Hepatocyte (in vitro differentiated cells): ENCODE data around the gene CPA5. TPM values are rescaled to one million over a fixed set of nuclear protein-coding genes. Genes with fewer than 3 reads are reported as not detected.

Source experiments
- DNase-seq: peaks from one replicate; pipeline ENCODE4 v3.0.0-alpha.2; 2016; ENCODE audit warnings: low spot score
- H2AFZ ChIP-seq: fragments of 200-600 bp; sonication (generic); 2 replicates; pipeline ENCODE4 v1.6.0; 2016; ENCODE audit warnings: antibody characterized with exemption, mild to moderate bottlenecking
- H3K27ac ChIP-seq: fragments of 200-600 bp; sonication (generic); 2 replicates; pipeline ENCODE4 v1.5.1; 2016; ENCODE audit warnings: mild to moderate bottlenecking
- H3K27me3 ChIP-seq: fragments of 200-600 bp; sonication (generic); 2 replicates; pipeline ENCODE4 v1.6.1; 2016
- H3K36me3 ChIP-seq: fragments of 200-600 bp; sonication (generic); replicated peaks from 2 replicates; pipeline ENCODE4 v1.5.1; 2016; ENCODE audit warnings: low read depth; ENCODE audit not compliant: insufficient read depth
- H3K4me1 ChIP-seq: fragments of 200-600 bp; sonication (generic); 2 replicates; pipeline ENCODE4 v1.5.1; 2016; ENCODE audit warnings: mild to moderate bottlenecking, moderate library complexity; ENCODE audit not compliant: insufficient read depth
- H3K4me2 ChIP-seq: fragments of 200-600 bp; sonication (generic); 2 replicates; pipeline ENCODE4 v1.6.0; 2016
- H3K4me3 ChIP-seq: fragments of 200-600 bp; sonication (generic); 2 replicates; pipeline ENCODE4 v1.5.1; 2016; ENCODE audit warnings: mild to moderate bottlenecking
- H3K79me2 ChIP-seq: fragments of 200-600 bp; sonication (generic); 2 replicates; pipeline ENCODE4 v1.6.0; 2017; ENCODE audit warnings: mild to moderate bottlenecking
- H3K9me2 ChIP-seq: fragments of 200-600 bp; sonication (generic); replicated peaks from 2 replicates; pipeline ENCODE4 v1.6.0; 2017; ENCODE audit warnings: mild to moderate bottlenecking; ENCODE audit not compliant: insufficient read depth
- H3K9me3 ChIP-seq: fragments of 200-600 bp; sonication (generic); 2 replicates; pipeline ENCODE4 v1.5.1; 2016; ENCODE audit warnings: low read depth, mild to moderate bottlenecking
- H4K20me1 ChIP-seq: fragments of 200-600 bp; sonication (generic); 2 replicates; pipeline ENCODE4 v1.6.0; 2016; ENCODE audit warnings: mild to moderate bottlenecking; ENCODE audit not compliant: insufficient read depth, poor library complexity, severe bottlenecking
- EZH2 ChIP-seq: fragments of 200-600 bp; sonication (generic); IDR thresholded peaks from 2 replicates; pipeline ENCODE4 v1.6.1; 2016; ENCODE audit warnings: antibody characterized with exemption, mild to moderate bottlenecking, borderline replicate concordance
- EZH2phosphoT487 ChIP-seq: fragments of 200-600 bp; sonication (generic); IDR thresholded peaks from one replicate; pipeline ENCODE4 v1.6.1; 2018; ENCODE audit warnings: antibody characterized with exemption, mild to moderate bottlenecking, low read depth, moderate library complexity; ENCODE audit not compliant: unreplicated experiment, severe bottlenecking
- WGBS: methylation state at CpG from one replicate; pipeline ENCODE4 v1.1.6; 2016; ENCODE audit warnings: low lambda C conversion rate; ENCODE audit errors: missing lambda C conversion rate; 5-methylcytosine and 5-hydroxymethylcytosine counted together
- polyA plus RNA-seq: library from polyadenylated mRNA; unstranded; fragments of >200 nt; fragmentation: Nextera tagmentation; extraction: Ambion mirVana; gene quantifications from 2 replicates; pipeline ENCODE4 v1.2.1, GENCODE V29; 2016
- total RNA-seq: library from RNA; depleted of rRNA; stranded (reverse); fragments of >200 nt; gene quantifications from 2 replicates; pipeline ENCODE4 v1.2.3, GENCODE V29; 2014
- TF ChIP-seq, protein P1 (sequence below): fragments of 200-600 bp; sonication (generic); IDR thresholded peaks from 2 replicates; pipeline ENCODE4 v1.5.1; 2016; ENCODE audit warnings: antibody characterized with exemption, mild to moderate bottlenecking; ENCODE audit not compliant: poor library complexity

Gene CPA5
- total and polyA plus RNA-seq, 2 experiments from 2014 or later = 0.30 TPM; not detected in 1

DNA sequence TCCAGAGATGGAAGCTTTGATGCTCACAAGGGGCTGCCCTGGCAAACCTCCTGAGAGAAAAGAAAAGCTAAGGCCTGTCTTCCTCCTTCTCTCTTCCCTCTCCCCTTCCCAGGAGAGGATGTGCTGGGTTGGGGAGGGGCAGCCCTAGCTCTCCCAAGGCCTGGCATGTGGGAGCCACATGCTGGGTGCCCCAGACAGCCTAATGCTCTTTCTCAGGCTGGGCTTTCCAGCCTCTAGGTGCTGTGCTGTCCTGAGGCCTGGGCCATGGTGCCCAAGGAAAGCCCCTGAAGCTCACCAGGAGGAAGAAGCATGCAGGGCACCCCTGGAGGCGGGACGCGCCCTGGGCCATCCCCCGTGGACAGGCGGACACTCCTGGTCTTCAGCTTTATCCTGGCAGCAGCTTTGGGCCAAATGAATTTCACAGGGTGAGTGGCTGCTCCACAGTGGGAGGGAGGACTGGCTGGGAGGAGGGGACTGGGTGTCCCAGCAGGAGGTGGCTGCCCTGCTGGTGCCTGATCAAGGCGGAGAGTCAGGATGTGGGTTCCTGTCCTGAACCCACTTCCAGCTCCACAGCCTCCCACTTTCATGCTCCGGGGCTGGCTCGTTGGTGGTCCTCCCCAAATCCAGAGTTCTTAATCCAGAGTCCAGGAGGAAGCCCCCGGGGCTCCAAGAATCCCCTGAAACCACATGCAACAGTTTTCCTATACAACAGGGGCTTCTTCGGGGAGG is 1.7 kb downstream of the CPA5 start:
- 99% methylated on average over 10 of the region's 10 CpGs for WGBS
- H3K4me3 ChIP-seq = no peak overlapping the region

DNA sequence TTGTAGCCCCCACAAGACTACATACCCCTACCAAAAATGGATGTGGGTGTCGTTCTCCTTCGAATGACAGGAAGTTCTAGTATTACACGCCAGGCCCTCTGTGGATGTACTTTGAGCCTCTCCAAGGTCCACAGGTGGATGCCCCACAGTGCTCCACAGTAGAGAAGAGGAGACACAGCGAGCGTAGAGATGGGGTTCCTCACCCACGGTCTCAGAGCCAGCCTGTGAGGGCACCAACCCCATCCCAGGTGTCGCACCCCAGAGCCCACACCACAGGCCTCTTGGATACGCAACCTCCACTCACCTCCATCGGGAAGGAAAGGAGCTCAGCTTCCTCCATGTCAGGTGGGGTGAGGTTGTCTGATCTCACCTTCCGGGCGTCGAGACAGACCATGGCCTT is 2.3 kb downstream of the CPA5 start:
- Histone ChIP-seq H4K20me1 (no peaks in the 10 kb centered on the region), H3K4me1 (peaks cover 19% of the 10 kb centered on the region)
- DNase-seq = no peak

More for the DNA sequence above, 1.7 kb downstream of the CPA5 start:
- no peaks in the 10 kb centered on the region for H4K20me1 ChIP-seq
- H2AFZ ChIP-seq = no peak overlapping the region
- H3K27ac ChIP-seq = no peak overlapping the region
- no peaks in the 10 kb centered on the region for H3K79me2 ChIP-seq
- TF ChIP-seq, protein P1, sequence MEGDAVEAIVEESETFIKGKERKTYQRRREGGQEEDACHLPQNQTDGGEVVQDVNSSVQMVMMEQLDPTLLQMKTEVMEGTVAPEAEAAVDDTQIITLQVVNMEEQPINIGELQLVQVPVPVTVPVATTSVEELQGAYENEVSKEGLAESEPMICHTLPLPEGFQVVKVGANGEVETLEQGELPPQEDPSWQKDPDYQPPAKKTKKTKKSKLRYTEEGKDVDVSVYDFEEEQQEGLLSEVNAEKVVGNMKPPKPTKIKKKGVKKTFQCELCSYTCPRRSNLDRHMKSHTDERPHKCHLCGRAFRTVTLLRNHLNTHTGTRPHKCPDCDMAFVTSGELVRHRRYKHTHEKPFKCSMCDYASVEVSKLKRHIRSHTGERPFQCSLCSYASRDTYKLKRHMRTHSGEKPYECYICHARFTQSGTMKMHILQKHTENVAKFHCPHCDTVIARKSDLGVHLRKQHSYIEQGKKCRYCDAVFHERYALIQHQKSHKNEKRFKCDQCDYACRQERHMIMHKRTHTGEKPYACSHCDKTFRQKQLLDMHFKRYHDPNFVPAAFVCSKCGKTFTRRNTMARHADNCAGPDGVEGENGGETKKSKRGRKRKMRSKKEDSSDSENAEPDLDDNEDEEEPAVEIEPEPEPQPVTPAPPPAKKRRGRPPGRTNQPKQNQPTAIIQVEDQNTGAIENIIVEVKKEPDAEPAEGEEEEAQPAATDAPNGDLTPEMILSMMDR = no peak
- TF ChIP-seq EZH2phosphoT487 (no peak), EZH2 (no peak)
- H3K36me3 ChIP-seq = no peaks in the 10 kb centered on the region
- H3K9me3 ChIP-seq = no peaks in the 10 kb centered on the region
- DNase-seq = no peak
- H3K9me2 ChIP-seq = no peaks in the 10 kb centered on the region
- no peak overlapping the region for H3K4me2 ChIP-seq
- H3K27me3 ChIP-seq = no peaks in the 10 kb centered on the region
- peaks cover 14% of the 10 kb centered on the region for H3K4me1 ChIP-seq

DNA sequence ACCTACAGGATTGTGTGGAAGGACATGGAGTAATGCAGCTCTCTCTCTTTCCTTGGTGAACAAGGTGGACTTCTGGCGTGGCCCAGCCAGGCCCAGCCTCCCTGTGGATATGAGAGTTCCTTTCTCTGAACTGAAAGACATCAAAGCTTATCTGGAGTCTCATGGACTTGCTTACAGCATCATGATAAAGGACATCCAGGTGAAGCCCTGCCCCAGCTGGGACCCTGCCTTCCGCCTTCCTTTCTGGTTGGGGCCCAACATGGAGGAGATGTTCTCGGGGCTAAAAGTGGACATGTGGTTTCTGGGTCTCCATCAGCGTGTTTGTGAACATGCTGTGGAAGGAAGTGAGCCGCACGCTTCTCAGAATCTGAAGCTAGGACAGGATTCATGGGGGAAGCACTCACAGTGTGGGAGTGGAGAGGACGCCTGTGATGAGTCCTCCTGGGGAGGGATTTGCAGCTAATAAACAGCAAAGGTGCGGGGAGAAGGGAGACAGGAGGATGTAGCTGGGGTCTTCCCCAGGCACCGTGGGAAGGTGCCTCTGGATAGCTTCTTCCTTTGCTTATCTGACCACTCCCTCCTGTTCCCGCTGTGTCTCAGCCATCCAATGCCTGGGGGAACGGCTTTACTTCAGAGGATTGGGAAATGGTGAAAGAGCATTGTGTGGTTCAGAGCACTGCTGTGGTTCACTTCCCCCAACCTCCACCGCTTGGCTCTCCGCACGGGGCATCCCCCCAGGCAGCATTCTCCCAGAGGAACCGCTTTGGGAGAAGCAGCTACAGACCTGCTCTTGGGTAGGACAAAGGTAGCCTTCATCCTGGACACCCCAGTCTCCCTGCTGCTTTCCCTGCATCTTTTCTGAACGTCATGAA is 5.5 kb downstream of the CPA5 start:
- Histone ChIP-seq H2AFZ (peak overlapping the region; percentile 26), H3K27me3 (no peaks in the 10 kb centered on the region), H3K79me2 (no peaks in the 10 kb centered on the region), H3K4me1 (peaks cover 28% of the 10 kb centered on the region), H3K9me3 (no peaks in the 10 kb centered on the region), H3K9me2 (no peaks in the 10 kb centered on the region), H3K27ac (peak overlapping the region; percentile 82), H3K4me3 (no peak overlapping the region), H3K4me2 (peak overlapping the region; percentile 34), H4K20me1 (no peaks in the 10 kb centered on the region), H3K36me3 (no peaks in the 10 kb centered on the region)
- DNase-seq = no peak
- TF ChIP-seq EZH2phosphoT487 (no peak), EZH2 (no peak)
- TF ChIP-seq, protein P1 = no peak
- WGBS = 42% methylated on average over 16 of the region's 16 CpGs

More for the DNA sequence above, 2.3 kb downstream of the CPA5 start:
- H3K4me3 ChIP-seq = no peak overlapping the region
- H3K9me2 ChIP-seq = no peaks in the 10 kb centered on the region
- TF ChIP-seq, protein P1 = no peak
- TF ChIP-seq EZH2 (no peak), EZH2phosphoT487 (no peak)
- H3K79me2 ChIP-seq = no peaks in the 10 kb centered on the region
- H3K4me2 ChIP-seq = no peak overlapping the region
- H3K36me3 ChIP-seq = no peaks in the 10 kb centered on the region
- H3K9me3 ChIP-seq = no peaks in the 10 kb centered on the region
- H2AFZ ChIP-seq = no peak overlapping the region
- H3K27me3 ChIP-seq = no peaks in the 10 kb centered on the region
- WGBS = 86% methylated on average over 12 of the region's 12 CpGs
- H3K27ac ChIP-seq = no peak overlapping the region
